Type B pancreatic cell (in vitro differentiated cells): Measurements from ENCODE around the gene HOMER3. TPM values are rescaled to one million over a fixed set of nuclear protein-coding genes. Genes with fewer than 3 reads are reported as not detected.

ENCODE experiments used
- DNase-seq: peaks from one replicate; pipeline ENCODE4 v3.0.0; 2021; ENCODE audit warnings: mixed read lengths; ENCODE audit not compliant: unreplicated experiment; ENCODE audit errors: extremely low spot score
- H3K27ac Mint-ChIP-seq: 2 replicates; pipeline ENCODE4 v1.8.0; 2021; ENCODE audit warnings: mild to moderate bottlenecking, mixed read lengths
- H3K27me3 Mint-ChIP-seq: 2 replicates; pipeline ENCODE4 v1.8.0; 2021; ENCODE audit warnings: mixed read lengths
- H3K36me3 Mint-ChIP-seq: 2 replicates; pipeline ENCODE4 v1.8.0; 2021; ENCODE audit warnings: mixed read lengths
- H3K4me1 Mint-ChIP-seq: one replicate; pipeline ENCODE4 v1.8.0; 2021; ENCODE audit warnings: mixed read lengths; ENCODE audit not compliant: unreplicated experiment
- H3K4me3 Mint-ChIP-seq: 2 replicates; pipeline ENCODE4 v1.8.0; 2021; ENCODE audit warnings: mild to moderate bottlenecking, mixed read lengths
- H3K9me3 Mint-ChIP-seq: 2 replicates; pipeline ENCODE4 v1.8.0; 2021; ENCODE audit warnings: mixed read lengths
- CTCF ChIP-seq: fragments of 200-600 bp; sonication (generic); conservative IDR thresholded peaks from 2 replicates; pipeline ENCODE4 v1.5.0; 2021; ENCODE audit warnings: antibody characterized with exemption, mild to moderate bottlenecking
- total RNA-seq: library from RNA; stranded (reverse); gene quantifications from 2 replicates; pipeline ENCODE4 v1.2.1, GENCODE V29; 2021; ENCODE audit warnings: low replicate concordance

Gene HOMER3
- total RNA-seq, 1 donor from 2014 or later: 38.6 TPM

GRCh38 chr19:18912933-18913332 is 28.1 kb downstream of the HOMER3 start:
- DNase-seq: no peak
- H3K4me1 Mint-ChIP-seq: peaks cover 4% of the 10 kb centered on the region
- peaks cover 7% of the 10 kb centered on the region for H3K36me3 Mint-ChIP-seq
- no peaks in the 10 kb centered on the region for H3K9me3 Mint-ChIP-seq
- no peak for TF ChIP-seq CTCF
- no peak overlapping the region for H3K4me3 Mint-ChIP-seq
- peak overlapping the region; percentile 56 for H3K27ac Mint-ChIP-seq
- no peaks in the 10 kb centered on the region for H3K27me3 Mint-ChIP-seq

GRCh38 chr19:18910801-18911436 is 30.1 kb downstream of the HOMER3 start:
- Mint-ChIP-seq H3K4me3 (no peak overlapping the region), H3K27ac (no peak overlapping the region), H3K36me3 (peaks cover 7% of the 10 kb centered on the region), H3K4me1 (no peaks in the 10 kb centered on the region), H3K27me3 (no peaks in the 10 kb centered on the region), H3K9me3 (no peaks in the 10 kb centered on the region)
- no peak for TF ChIP-seq CTCF
- no peak for DNase-seq

- no peak for TF ChIP-seq CTCF
- Mint-ChIP-seq H3K4me1 (no peaks in the 10 kb centered on the region), H3K36me3 (peaks cover 7% of the 10 kb centered on the region), H3K27me3 (no peaks in the 10 kb centered on the region), H3K4me3 (no peak overlapping the region), H3K9me3 (no peaks in the 10 kb centered on the region), H3K27ac (no peak overlapping the region)
- no peak for DNase-seq
These were observed 31.0 kb downstream of the HOMER3 start for GRCh38 chr19:18910010-18910409.

- Mint-ChIP-seq H3K27ac (no peak overlapping the region), H3K27me3 (no peaks in the 10 kb centered on the region), H3K9me3 (no peaks in the 10 kb centered on the region), H3K4me3 (no peak overlapping the region), H3K36me3 (peaks cover 7% of the 10 kb centered on the region), H3K4me1 (no peaks in the 10 kb centered on the region)
- TF ChIP-seq CTCF: no peak
- no peak for DNase-seq
These were observed 31.9 kb downstream of the HOMER3 start for GRCh38 chr19:18908917-18909619.

GRCh38 chr19:18906605-18907519 is 34.2 kb downstream of the HOMER3 start:
- Mint-ChIP-seq H3K27ac (no peak overlapping the region), H3K27me3 (no peaks in the 10 kb centered on the region), H3K9me3 (no peaks in the 10 kb centered on the region), H3K4me1 (no peaks in the 10 kb centered on the region), H3K36me3 (no peaks in the 10 kb centered on the region), H3K4me3 (no peak overlapping the region)
- peak; percentile 67 for DNase-seq
- TF ChIP-seq CTCF: no peak
